Measurements from ENCODE around the gene NHS.

- TF ChIP-seq CTCF (IDR thresholded peaks at IDR 0.05; ENCODE audit: insufficient read depth, low read length) (no peak), POLR2AphosphoS5 (IDR thresholded peaks at IDR 0.05; ENCODE audit: low read depth) (no peak)
Measured at GRCh38 chrX:17449866-17450265, 74.9 kb downstream of the NHS start.
